GM11168 (cell line): Measurements from ENCODE around the gene RELB.

Experiments
- in situ Hi-C: fragments of 300-500 bp; cut with MboI; formaldehyde crosslinking; loops from one replicate; pipeline ENCODE4 v1.12.0; 2022; ENCODE audit warnings: low sequenced_read_pairs; ENCODE audit not compliant: unreplicated experiment

The RELB gene

DNA sequence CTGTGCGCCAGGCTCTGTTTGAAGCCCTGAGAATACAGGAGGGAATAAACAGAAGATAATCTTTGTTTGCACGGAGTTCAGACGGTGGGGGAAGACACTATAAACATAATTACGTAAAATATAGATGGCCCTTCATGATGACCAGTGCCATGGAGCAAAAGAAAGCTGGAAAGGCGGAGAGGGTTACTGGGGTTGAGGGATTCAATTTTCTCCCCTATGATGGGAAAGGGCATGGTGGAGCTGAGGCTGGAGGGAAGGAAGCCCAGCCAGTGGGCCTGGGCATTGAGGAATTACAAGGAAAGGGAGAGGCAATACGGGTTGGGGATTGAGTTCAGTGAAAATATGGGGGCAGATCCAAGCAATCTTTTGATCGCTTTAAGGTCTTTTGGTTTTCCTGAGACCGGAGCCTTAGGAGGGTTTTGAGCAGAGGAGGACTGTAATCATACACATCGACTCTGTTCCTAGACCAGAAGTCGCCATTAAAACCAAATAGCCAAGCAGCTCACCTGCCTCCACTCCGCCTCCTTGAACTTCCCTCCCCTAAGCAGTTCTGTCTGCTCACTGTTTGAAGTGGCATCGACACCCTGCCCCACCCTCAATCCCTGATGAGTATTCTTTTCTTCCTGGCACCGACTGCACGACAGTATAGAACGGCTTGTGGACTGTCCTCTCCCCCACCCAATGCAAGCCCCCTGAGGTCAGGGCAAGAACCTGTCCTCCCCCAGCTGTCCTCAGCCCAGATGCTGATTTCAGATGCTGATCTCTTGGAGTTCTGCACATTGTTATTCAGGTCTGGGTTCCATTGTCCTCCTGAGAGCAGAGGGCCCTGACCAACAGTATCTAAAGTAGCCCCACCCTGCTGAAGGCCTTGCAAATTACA, 75.8 kb downstream of the RELB start:
- in situ Hi-C loops, result no loop called here

DNA sequence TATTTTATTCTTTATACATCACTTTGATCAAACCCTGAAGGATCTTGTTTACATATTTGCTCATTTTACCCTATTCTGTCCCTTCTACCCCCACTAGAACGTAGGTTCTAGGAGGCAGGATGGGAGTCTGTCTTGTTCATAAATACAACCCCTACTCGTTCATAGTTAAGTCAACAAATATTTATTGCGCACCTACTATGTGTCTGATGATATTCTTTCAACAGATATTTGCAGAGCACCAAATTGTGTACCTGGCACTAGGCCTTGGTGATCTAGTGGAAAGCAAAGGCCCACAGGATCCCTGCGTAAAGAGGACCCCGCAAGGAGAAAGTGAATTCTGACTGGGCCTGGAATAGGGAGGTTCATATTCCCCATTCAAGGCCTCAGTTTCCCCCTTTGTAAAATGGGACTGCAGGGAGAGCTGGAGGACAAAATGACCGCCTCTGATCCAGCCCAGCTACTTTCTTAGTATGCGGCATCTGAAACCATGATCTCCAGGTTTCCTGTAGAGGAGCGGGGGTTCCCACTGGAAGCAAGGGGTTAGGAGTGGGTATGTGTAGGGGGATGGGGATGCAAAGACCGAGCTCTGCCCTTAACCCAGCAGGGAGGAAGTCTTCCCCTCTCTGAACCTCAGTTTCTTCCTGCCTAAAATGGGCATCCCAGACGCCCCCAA, 77.3 kb downstream of the RELB start:
- in situ Hi-C loops, result no loop called here

DNA sequence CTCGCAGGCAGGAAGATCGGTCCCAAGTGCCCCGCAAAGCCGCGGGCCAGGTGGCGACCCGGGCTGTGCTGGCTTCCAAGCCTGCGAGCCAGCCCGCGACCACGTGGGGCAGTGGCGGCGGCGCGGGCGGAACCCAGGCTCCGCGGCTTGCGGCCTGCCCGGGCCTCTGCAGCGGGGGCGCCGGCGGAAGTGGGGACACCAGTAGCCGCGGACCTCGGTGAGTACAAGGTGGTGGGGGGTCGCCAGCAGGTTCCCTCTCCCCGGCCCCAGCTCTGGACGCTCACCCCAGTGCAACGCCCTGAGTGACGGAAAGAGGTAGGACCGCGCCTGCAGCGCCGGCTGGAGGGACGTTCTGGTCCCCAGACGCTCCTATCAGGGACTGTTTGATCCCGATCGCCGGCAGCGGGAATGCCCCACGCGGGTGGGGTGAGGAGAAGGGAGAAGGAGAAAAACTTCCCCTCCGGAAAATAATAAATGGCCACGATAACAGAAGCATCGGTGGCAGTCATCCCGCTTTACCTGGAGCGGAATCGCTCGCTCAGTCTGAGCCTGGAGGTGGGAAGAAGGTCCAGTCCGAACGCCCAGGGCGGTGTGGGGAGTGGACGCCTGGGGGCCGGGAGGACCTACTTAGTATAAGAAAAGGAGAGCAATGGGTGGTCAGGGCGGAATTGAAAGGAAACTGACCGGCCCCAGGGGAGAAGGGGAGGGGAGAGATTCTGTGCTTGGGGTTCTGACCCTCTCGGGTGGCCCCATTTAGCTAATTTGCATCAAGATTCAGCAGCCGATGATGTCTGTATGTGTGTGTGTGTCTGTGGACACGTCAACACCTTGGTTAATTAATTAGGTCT, 78.0 kb downstream of the RELB start, which contains the start of gene GEMIN7:
Gene GEMIN7 (plus strand): TSS at position 198 of the 848 bp plus-strand sequence. CDS start 10,855 bp downstream, outside the sequence.
- in situ Hi-C loops, result no loop called here

DNA sequence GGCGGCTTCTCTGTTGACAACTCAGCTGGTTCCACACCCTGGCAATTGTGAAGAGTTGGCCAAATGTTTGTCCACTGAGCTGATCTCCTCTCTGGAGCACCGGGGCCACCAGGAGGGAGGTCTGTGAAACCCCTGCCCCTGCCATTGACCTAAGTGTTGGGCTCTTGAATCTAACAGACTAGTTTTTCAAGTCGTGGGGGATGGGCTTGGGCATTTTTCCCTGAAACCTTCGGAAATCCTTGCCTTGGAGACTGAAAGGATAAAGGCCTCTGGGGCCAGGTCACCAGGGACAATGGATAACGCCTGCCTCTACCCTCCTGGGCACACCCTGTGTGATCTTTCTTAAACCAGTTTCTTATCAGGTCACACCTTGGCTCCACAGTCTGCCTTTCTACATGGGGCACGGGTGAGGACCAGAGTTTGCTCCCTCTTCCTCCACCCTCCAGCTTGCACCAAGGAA, 78.7 kb downstream of the RELB start:
- in situ Hi-C loops, result no loop called here

DNA sequence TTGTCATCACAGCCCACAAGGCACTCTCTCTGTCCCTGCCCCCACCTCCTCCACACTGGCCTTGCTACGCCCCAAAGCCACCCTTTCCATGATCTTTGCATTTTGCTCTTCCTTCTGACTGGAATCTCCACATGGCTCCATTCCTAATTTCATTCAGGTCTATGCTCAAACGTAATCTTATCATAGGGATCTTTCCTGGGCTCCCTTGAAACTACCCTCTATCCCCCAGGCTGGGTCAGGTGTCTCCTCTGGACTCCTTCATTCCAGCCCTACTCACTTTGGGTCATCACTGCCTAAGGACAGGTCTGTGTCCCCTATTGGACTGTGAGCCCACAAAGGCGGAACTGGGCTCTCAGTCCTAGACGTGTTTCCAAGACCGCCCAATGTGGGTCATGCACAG, 80.9 kb downstream of the RELB start:
- in situ Hi-C loops, result no loop called here

DNA sequence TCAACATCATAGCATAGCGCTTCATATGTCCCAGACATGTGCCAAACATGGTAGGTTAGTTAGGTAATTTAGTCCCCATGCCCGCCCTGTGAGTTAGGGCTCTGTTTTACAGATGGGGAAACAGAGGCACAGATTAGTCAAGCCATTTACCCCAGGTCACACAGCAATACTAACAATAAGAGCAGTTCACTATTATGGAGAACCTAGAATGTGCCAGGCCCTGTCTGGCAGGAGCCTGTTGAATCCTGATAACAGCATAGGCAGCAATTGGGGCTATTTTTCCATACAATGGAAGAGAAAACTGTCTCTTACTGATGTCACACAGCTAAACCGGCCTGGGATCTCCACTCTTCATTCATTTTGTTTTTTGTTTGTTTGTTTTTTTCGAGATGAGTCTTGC, 85.2 kb downstream of the RELB start:
- in situ Hi-C loops, result no loop called here

DNA sequence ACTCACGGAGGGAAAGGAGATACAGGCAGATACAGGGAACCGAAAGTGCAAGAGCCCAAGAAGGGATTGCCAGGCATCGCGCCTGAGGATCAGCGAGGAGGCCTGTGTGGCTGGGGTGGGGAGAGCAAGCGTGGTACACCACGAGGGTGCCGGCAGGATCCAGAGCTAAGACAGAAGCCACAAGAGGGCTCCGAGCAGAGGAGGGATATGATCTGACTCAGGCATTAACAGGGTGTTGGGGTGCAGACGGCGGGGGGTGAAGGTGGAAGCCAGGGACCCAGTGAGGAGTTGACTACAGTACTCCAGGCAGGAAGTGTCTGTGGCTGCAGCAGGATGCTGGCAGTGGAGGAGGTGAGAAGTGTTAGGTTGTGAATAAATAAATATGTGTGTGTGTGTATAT, 86.3 kb downstream of the RELB start:
- in situ Hi-C loops, result no loop called here
